ENCODE measurements around the gene SLC2A10. TPM values are rescaled to one million over a fixed set of nuclear protein-coding genes. Genes with fewer than 3 reads are reported as not detected.

The SLC2A10 gene
- total RNA-seq, 1 experiment from 2014 or later: 4.2 TPM

DNA sequence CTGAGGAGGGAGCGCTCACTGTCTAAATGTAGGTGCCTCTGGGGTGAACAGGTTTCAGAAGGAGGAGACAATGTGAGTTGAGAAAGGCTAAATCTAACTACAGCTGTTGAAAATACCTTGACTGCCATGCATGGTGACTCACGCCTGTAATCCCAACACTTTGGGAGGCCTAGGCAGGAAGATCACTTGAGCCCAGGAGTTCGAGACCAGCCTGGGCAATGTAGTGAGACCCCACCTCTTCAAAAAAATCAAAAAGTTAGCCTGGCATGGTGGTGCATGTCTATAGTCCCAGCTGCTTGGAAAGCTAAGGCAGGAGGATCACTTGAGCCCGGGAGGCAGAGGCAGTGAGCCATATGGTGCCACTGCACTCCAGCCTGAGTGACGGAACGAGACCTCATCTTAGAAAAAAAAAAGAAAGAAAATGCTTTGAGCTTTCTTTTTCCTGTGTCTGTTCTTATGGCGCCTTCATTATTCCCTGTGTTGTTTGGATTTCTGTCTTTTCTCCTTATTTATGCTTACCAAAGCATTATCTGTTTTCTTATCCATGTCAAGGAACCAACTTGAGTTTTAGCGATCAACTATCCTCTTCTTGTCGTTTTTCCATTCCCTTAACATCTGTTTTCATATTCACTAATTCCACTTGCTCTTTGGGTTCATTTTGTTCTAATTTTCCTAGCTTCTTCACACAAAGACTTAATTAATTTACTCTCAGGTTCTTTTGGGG, 8.5 kb downstream of the SLC2A10 start:
- BruUV-seq (replicated peaks): no TSS peak
- Mint-ChIP-seq H3K27ac (ENCODE audit: unreplicated experiment) (no peak overlapping the region), H3K9me3 (ENCODE audit: unreplicated experiment) (peaks cover 10% of the 10 kb centered on the region), H3K4me3 (ENCODE audit: unreplicated experiment) (no peak overlapping the region), H3K27me3 (ENCODE audit: insufficient read depth, unreplicated experiment) (no peaks in the 10 kb centered on the region), H3K4me1 (ENCODE audit: low read depth, unreplicated experiment) (peaks cover 11% of the 10 kb centered on the region), H3K36me3 (ENCODE audit: insufficient read depth, unreplicated experiment) (no peaks in the 10 kb centered on the region)
- H3K27me3 ChIP-seq (replicated peaks; ENCODE audit: control insufficient read depth, insufficient read depth, low read length): no peaks in the 10 kb centered on the region
- POLR2A ChIA-PET: no interaction called here
- peaks cover 9% of the 10 kb centered on the region for H3K4me1 ChIP-seq
- H3K4me3 ChIP-seq (ENCODE audit: low read depth, low read length): no peak overlapping the region
- no peak for DNase-seq
- H3K36me3 ChIP-seq (ENCODE audit: control insufficient read depth, insufficient read depth, low read length): no peaks in the 10 kb centered on the region
- peaks cover 8% of the 10 kb centered on the region; the same call in 1 of the 2 replicates for H3K9me3 ChIP-seq
- no peak for TF ChIP-seq CTCF (IDR thresholded peaks at IDR 0.05; ENCODE audit: insufficient read depth in 1 of 2, low read depth in 1 of 2, low read length in 1 of 2, severe bottlenecking in 1 of 2, unreplicated experiment in 1 of 2)
- CTCF ChIA-PET: no interaction called here
- intact Hi-C loops (cut with micrococcal nuclease; ENCODE audit: unreplicated experiment): no loop called here

- H3K4me1 ChIP-seq: peaks cover 6% of the 10 kb centered on the region
- no peak for TF ChIP-seq CTCF (IDR thresholded peaks at IDR 0.05; ENCODE audit: insufficient read depth in 1 of 2, low read depth in 1 of 2, low read length in 1 of 2, severe bottlenecking in 1 of 2, unreplicated experiment in 1 of 2)
- no peak for DNase-seq
- BruUV-seq (replicated peaks): no TSS peak
- Mint-ChIP-seq H3K27ac (ENCODE audit: unreplicated experiment) (no peak overlapping the region), H3K4me1 (ENCODE audit: low read depth, unreplicated experiment) (peaks cover 7% of the 10 kb centered on the region), H3K4me3 (ENCODE audit: unreplicated experiment) (no peak overlapping the region), H3K9me3 (ENCODE audit: unreplicated experiment) (peaks cover 10% of the 10 kb centered on the region), H3K27me3 (ENCODE audit: insufficient read depth, unreplicated experiment) (no peaks in the 10 kb centered on the region), H3K36me3 (ENCODE audit: insufficient read depth, unreplicated experiment) (no peaks in the 10 kb centered on the region)
- intact Hi-C loops (cut with micrococcal nuclease; ENCODE audit: unreplicated experiment): no loop called here
- no peaks in the 10 kb centered on the region for H3K36me3 ChIP-seq (ENCODE audit: control insufficient read depth, insufficient read depth, low read length)
- POLR2A ChIA-PET: no interaction called here
- peaks cover 8% of the 10 kb centered on the region; the same call in 1 of the 2 replicates for H3K9me3 ChIP-seq
- H3K4me3 ChIP-seq (ENCODE audit: low read depth, low read length): no peak overlapping the region
- no peaks in the 10 kb centered on the region for H3K27me3 ChIP-seq (replicated peaks; ENCODE audit: control insufficient read depth, insufficient read depth, low read length)
- CTCF ChIA-PET: no interaction called here
Measured at GRCh38 chr20:46720019-46720418, 10.6 kb downstream of the SLC2A10 start.

DNA sequence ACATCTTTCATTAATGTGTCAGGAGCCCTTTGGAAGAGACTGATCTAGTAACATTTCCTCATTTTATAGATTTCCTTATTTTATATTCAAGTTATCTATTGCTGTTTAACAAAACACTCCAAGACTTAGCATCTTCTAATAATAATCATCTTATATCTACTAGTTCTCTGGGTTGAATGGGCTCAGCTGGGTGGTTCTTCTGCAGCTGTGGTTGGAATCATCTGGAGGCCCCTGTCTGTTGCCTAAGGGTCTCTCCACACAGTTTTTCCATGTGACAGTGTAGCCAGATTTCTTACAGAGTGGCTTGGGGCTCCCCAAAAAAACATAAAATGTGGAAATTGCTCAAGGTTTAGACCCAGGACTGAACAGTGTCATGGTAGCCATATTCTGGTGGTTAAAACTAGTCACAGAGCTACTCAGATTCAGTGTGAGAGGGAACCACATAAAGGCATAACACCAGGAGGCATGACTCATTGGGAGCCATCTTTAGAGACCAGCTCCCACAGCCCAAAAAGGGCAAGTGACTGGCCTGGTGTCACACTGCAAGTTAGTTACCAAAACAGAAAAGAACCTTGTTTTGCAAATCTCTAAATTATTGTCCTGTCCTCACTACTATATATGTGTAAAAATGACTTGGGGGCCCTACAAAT, 11.5 kb downstream of the SLC2A10 start:
- Mint-ChIP-seq H3K27me3 (ENCODE audit: insufficient read depth, unreplicated experiment) (no peaks in the 10 kb centered on the region), H3K27ac (ENCODE audit: unreplicated experiment) (no peak overlapping the region), H3K36me3 (ENCODE audit: insufficient read depth, unreplicated experiment) (no peaks in the 10 kb centered on the region), H3K9me3 (ENCODE audit: unreplicated experiment) (peaks cover 10% of the 10 kb centered on the region), H3K4me1 (ENCODE audit: low read depth, unreplicated experiment) (no peaks in the 10 kb centered on the region), H3K4me3 (ENCODE audit: unreplicated experiment) (no peak overlapping the region)
- BruUV-seq (replicated peaks): no TSS peak
- H3K36me3 ChIP-seq (ENCODE audit: control insufficient read depth, insufficient read depth, low read length): no peaks in the 10 kb centered on the region
- intact Hi-C loops (cut with micrococcal nuclease; ENCODE audit: unreplicated experiment): no loop called here
- no peaks in the 10 kb centered on the region for H3K4me1 ChIP-seq
- ChIA-PET POLR2A (no interaction called here), CTCF (interaction anchor here (0.7 kb wide), 1 partner anchor 34 kb away, joined by 5 read pairs; no protein-coding TSS in a partner anchor)
- H3K9me3 ChIP-seq: peaks cover 8% of the 10 kb centered on the region; the same call in 1 of the 2 replicates
- no peaks in the 10 kb centered on the region for H3K27me3 ChIP-seq (replicated peaks; ENCODE audit: control insufficient read depth, insufficient read depth, low read length)
- TF ChIP-seq CTCF (IDR thresholded peaks at IDR 0.05; ENCODE audit: insufficient read depth in 1 of 2, low read depth in 1 of 2, low read length in 1 of 2, severe bottlenecking in 1 of 2, unreplicated experiment in 1 of 2): no peak
- H3K4me3 ChIP-seq (ENCODE audit: low read depth, low read length): no peak overlapping the region
- DNase-seq: no peak
